Ovary (tissue), 3 donors: ENCODE data around the gene GTPBP8.

Source experiments
- EP300 ChIP-seq: sonication (generic); formaldehyde crosslinking; IDR thresholded peaks from one replicate; pipeline ENCODE4 v1.6.1; 2017; ENCODE audit warnings: antibody characterized with exemption
- POLR2A ChIP-seq: fragments of 450-650 bp; IDR thresholded peaks from one replicate; pipeline ENCODE4 v1.6.1; 2017; ENCODE audit warnings: antibody characterized with exemption, mild to moderate bottlenecking, moderate library complexity
- TF ChIP-seq, protein P1 (sequence below), 3 donors: fragments of 450-650 bp in 2 of 3; fragments of 200-600 bp in 1 of 3; IDR thresholded peaks; one replicate each; pipeline versions ENCODE4 v1.5.1 to v1.8.0; 2016 to 2022; ENCODE audit warnings: antibody characterized with exemption in 3 of 3, mild to moderate bottlenecking in 1 of 3
- donor health status: DM: no; HTN: no; CAD: no.

DNA sequence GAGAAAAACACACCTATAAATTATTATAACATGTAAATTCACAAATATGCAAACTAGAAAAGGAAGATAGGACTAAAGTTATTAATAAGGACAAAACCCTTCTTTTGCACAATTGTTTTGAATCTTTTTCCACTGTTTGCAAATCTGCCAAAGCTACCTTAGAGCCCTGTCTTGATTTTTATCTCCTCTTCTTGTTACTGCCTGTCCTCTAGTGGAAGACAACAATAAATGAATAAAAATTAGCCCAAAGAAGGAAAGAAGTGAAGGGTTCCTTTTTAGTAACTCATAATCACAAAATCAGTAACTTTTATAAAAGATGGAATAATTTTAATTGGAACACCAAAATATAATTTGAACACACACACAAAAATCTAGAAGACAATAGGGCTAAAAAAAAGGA is 18.6 kb upstream of the GTPBP8 start:
- TF ChIP-seq, protein P1, sequence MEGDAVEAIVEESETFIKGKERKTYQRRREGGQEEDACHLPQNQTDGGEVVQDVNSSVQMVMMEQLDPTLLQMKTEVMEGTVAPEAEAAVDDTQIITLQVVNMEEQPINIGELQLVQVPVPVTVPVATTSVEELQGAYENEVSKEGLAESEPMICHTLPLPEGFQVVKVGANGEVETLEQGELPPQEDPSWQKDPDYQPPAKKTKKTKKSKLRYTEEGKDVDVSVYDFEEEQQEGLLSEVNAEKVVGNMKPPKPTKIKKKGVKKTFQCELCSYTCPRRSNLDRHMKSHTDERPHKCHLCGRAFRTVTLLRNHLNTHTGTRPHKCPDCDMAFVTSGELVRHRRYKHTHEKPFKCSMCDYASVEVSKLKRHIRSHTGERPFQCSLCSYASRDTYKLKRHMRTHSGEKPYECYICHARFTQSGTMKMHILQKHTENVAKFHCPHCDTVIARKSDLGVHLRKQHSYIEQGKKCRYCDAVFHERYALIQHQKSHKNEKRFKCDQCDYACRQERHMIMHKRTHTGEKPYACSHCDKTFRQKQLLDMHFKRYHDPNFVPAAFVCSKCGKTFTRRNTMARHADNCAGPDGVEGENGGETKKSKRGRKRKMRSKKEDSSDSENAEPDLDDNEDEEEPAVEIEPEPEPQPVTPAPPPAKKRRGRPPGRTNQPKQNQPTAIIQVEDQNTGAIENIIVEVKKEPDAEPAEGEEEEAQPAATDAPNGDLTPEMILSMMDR (IDR thresholded peaks at IDR 0.05): no peak
- no peak for TF ChIP-seq EP300
- TF ChIP-seq POLR2A: no peak
